ENCODE results near the gene AGBL4. TPM values are rescaled to one million over a fixed set of nuclear protein-coding genes. Genes with fewer than 3 reads are reported as not detected.

AGBL4 gene
- total and polyA plus RNA-seq, 2 of the 4 experiments (the other 2 are of a cell fraction) = not detected

DNA sequence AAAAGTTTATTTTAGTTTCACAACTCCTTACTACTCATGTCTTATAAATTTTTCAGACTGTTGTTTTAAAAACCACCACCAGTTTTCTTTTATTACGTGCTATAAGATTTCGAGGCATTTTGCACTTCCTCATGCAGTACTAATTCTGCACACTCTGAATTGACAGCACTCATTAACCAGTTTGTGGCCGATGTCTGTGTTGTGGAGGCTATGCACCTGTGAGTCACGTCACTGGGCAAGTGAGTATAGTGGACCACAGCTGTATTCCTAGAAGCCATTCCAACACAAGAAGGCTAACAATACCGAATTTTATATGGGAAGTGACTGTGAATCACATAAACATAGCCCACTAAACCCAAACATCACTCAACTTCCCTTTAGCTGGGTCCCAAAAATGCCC is 1530.7 kb downstream of the AGBL4 start:
- Histone ChIP-seq H2BK120ac (ENCODE audit: low read depth, low read length) (no peak overlapping the region), H3K27me3 (ENCODE audit: control insufficient read depth, insufficient read depth, low read length) (no peaks in the 10 kb centered on the region), H3K56ac (ENCODE audit: extremely low read depth, insufficient read depth, low read length) (no peak overlapping the region), H4K8ac (ENCODE audit: low read depth in 2 of 2, low read length in 2 of 2) (no peak overlapping the region), H3K4ac (ENCODE audit: low read depth, low read length) (no peak overlapping the region), H2AK9ac (replicated peaks; ENCODE audit: low read depth, low read length, poor library complexity) (no peak overlapping the region), H3K27ac (ENCODE audit: insufficient read depth, low read length) (no peak overlapping the region; the same call in 1 of the 2 replicates), H3K4me1 (ENCODE audit: control insufficient read depth, insufficient read depth, low read length) (peaks cover 18% of the 10 kb centered on the region), H2BK20ac (ENCODE audit: low read depth, low read length) (no peak overlapping the region), H3K18ac (ENCODE audit: low read depth, low read length) (no peak overlapping the region), H3K14ac (replicated peaks; ENCODE audit: low read depth, low read length) (0 out of 2 replicates have a peak overlapping the region, but pooled peaks have one; percentile 29), H3K9me3 (ENCODE audit: control insufficient read depth, insufficient read depth, low read length) (no peaks in the 10 kb centered on the region), H2AK5ac (ENCODE audit: low read depth, low read length) (0 out of 2 replicates have a peak overlapping the region, but pooled peaks have one; percentile 51), H3K9me1 (ENCODE audit: insufficient read depth, low read length) (peaks cover 10% of the 10 kb centered on the region), H2BK5ac (ENCODE audit: low read depth, low read length, poor library complexity, severe bottlenecking) (no peak overlapping the region), H3K23ac (ENCODE audit: low read depth, low read length) (0 out of 2 replicates have a peak overlapping the region, but pooled peaks have one; percentile 1), H3K36me3 (ENCODE audit: control insufficient read depth, insufficient read depth, low read length) (no peaks in the 10 kb centered on the region), H3K4me2 (ENCODE audit: low read depth, low read length) (no peak overlapping the region), H4K91ac (ENCODE audit: insufficient read depth, low read depth, low read length) (no peak overlapping the region), H4K20me1 (ENCODE audit: insufficient read depth, low read length) (peaks cover 3% of the 10 kb centered on the region; the same call in 1 of the 2 replicates), H3K9ac (ENCODE audit: low read depth, low read length) (no peak overlapping the region), H2AFZ (replicated peaks; ENCODE audit: low read length, poor library complexity) (no peak overlapping the region), H4K5ac (ENCODE audit: low read depth, low read length) (no peak overlapping the region), H2BK15ac (ENCODE audit: low read depth, low read length) (no peak overlapping the region), H3K79me1 (ENCODE audit: low read depth in 1 of 2, low read length in 2 of 2) (no peaks in the 10 kb centered on the region), H3K4me3 (ENCODE audit: insufficient read depth, low read depth, low read length) (no peak overlapping the region)
- TF ChIP-seq, protein P1, sequence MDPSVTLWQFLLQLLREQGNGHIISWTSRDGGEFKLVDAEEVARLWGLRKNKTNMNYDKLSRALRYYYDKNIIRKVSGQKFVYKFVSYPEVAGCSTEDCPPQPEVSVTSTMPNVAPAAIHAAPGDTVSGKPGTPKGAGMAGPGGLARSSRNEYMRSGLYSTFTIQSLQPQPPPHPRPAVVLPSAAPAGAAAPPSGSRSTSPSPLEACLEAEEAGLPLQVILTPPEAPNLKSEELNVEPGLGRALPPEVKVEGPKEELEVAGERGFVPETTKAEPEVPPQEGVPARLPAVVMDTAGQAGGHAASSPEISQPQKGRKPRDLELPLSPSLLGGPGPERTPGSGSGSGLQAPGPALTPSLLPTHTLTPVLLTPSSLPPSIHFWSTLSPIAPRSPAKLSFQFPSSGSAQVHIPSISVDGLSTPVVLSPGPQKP (IDR thresholded peaks at IDR 0.05; ENCODE audit: borderline replicate concordance, low read depth, low read length) = no peak
- TF ChIP-seq FOS (IDR thresholded peaks at IDR 0.05; ENCODE audit: low read depth, low read length) = no peak
- TF ChIP-seq NFE2L2 (IDR thresholded peaks at IDR 0.05; ENCODE audit: low read depth, low read length) = no peak
- TF ChIP-seq, protein P2, sequence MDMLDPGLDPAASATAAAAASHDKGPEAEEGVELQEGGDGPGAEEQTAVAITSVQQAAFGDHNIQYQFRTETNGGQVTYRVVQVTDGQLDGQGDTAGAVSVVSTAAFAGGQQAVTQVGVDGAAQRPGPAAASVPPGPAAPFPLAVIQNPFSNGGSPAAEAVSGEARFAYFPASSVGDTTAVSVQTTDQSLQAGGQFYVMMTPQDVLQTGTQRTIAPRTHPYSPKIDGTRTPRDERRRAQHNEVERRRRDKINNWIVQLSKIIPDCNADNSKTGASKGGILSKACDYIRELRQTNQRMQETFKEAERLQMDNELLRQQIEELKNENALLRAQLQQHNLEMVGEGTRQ (IDR thresholded peaks at IDR 0.05; ENCODE audit: low read depth, low read length) = no peak
- TF ChIP-seq MAZ (IDR thresholded peaks at IDR 0.05; ENCODE audit: borderline replicate concordance, low read depth, low read length) = no peak
- TF ChIP-seq, protein P3, sequence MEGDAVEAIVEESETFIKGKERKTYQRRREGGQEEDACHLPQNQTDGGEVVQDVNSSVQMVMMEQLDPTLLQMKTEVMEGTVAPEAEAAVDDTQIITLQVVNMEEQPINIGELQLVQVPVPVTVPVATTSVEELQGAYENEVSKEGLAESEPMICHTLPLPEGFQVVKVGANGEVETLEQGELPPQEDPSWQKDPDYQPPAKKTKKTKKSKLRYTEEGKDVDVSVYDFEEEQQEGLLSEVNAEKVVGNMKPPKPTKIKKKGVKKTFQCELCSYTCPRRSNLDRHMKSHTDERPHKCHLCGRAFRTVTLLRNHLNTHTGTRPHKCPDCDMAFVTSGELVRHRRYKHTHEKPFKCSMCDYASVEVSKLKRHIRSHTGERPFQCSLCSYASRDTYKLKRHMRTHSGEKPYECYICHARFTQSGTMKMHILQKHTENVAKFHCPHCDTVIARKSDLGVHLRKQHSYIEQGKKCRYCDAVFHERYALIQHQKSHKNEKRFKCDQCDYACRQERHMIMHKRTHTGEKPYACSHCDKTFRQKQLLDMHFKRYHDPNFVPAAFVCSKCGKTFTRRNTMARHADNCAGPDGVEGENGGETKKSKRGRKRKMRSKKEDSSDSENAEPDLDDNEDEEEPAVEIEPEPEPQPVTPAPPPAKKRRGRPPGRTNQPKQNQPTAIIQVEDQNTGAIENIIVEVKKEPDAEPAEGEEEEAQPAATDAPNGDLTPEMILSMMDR (conservative IDR thresholded peaks at IDR 0.05; ENCODE audit: low read depth, low read length) = no peak
- no peak for TF ChIP-seq MAFK (IDR thresholded peaks at IDR 0.05; ENCODE audit: low read depth, low read length)
- no peak for TF ChIP-seq BHLHE40 (IDR thresholded peaks at IDR 0.05; ENCODE audit: low read depth, low read length)
- TF ChIP-seq RFX5 (IDR thresholded peaks at IDR 0.05; ENCODE audit: low read depth, low read length) = no peak
- no peak for TF ChIP-seq RAD21 (IDR thresholded peaks at IDR 0.05; ENCODE audit: low read length)
- no peak for TF ChIP-seq CHD1 (IDR thresholded peaks at IDR 0.05; ENCODE audit: low read depth, low read length)
- TF ChIP-seq POLR2A (IDR thresholded peaks at IDR 0.05; ENCODE audit: low read depth, low read length) = no peak
- TF ChIP-seq RCOR1 (IDR thresholded peaks at IDR 0.05; ENCODE audit: insufficient replicate concordance, low read length) = no peak
- TF ChIP-seq MXI1 (IDR thresholded peaks at IDR 0.05; ENCODE audit: borderline replicate concordance, low read depth, low read length) = no peak
- TF ChIP-seq CEBPB (IDR thresholded peaks at IDR 0.05; ENCODE audit: low read depth, low read length) = no peak
- no peak for TF ChIP-seq SMC3 (IDR thresholded peaks at IDR 0.05; ENCODE audit: low read depth, low read length)
- no TSS peak for BruUV-seq (replicated peaks)
- ChIA-PET POLR2A (ENCODE audit: unreplicated experiment) (no interaction called here), CTCF (no interaction called here)
- DNase-seq (peak; percentile 50), ATAC-seq (ENCODE audit: low read depth) (no peak)
- WGBS, 2 experiments (ENCODE audit: extremely low coverage in 2 of 2, insufficient read length in 1 of 2) = no CpG with 5 or more reads among the region's 5 CpGs
- dilution Hi-C loops (cut with HindIII; ENCODE audit: low sequenced_read_pairs, unreplicated experiment) = no loop called here
- in situ Hi-C loops (cut with MboI; ENCODE audit: low sequenced_read_pairs) = no loop called here
- intact Hi-C loops (cut with micrococcal nuclease) = loop anchor here (10.0 kb wide), 1 partner anchor 1318 kb away; no protein-coding TSS in a partner anchor
